ENCODE measurements around the gene SRPK1. TPM values are rescaled to one million over a fixed set of nuclear protein-coding genes. Genes with fewer than 3 reads are reported as not detected.
A peak's percentile ranks its signal among the peaks of the same experiment; 100 is the strongest.

Gene SRPK1
- total and polyA plus RNA-seq, 2 of the 8 experiments (the other 6 are each of a cell fraction or from before 2014, with no cell fraction given), result 25.7 to 116 TPM

- H2BK12ac ChIP-seq (ENCODE audit: low read depth, low read length), result 0 out of 2 replicates have a peak overlapping the region, but pooled peaks have one; percentile 32
- no peak overlapping the region for H2AK5ac ChIP-seq (ENCODE audit: low read depth, low read length)
- no peak overlapping the region for H2BK20ac ChIP-seq (ENCODE audit: low read length)
- no peak overlapping the region for H3K56ac ChIP-seq (replicated peaks; ENCODE audit: insufficient read length, low read depth, low read length)
- H3K79me2 ChIP-seq (ENCODE audit: control insufficient read depth in 1 of 2, insufficient read depth in 2 of 2, low read length in 2 of 2), result no peaks in the 10 kb centered on the region
- no peak overlapping the region for H2BK5ac ChIP-seq (ENCODE audit: low read depth, low read length)
- DNase-seq (ENCODE audit: low read depth in 1 of 2, low spot score in 2 of 2) (no peak), FAIRE-seq (no peak)
- no peaks in the 10 kb centered on the region for H3K9me3 ChIP-seq (ENCODE audit: insufficient read depth in 2 of 2, low read depth in 1 of 2, low read length in 1 of 2)
- H4K8ac ChIP-seq (ENCODE audit: extremely low read depth, insufficient read depth, low read length), result no peak overlapping the region
- WGBS, 2 experiments (ENCODE audit: extremely low coverage in 1 of 2, insufficient coverage in 1 of 2, insufficient read length in 1 of 2, insufficient replicate concordance in 2 of 2, low coverage in 1 of 2, low lambda C conversion rate in 2 of 2, missing lambda C conversion rate in 1 of 2), result 91% methylated on average over 4 of the region's 4 CpGs; no CpG with 5 or more reads in 1 of the 2 experiments
- H2BK120ac ChIP-seq (replicated peaks; ENCODE audit: low read depth, low read length), result no peak overlapping the region
- peak overlapping the region; percentile 16 for H4K91ac ChIP-seq (replicated peaks; ENCODE audit: insufficient read length, low read length)
- H3K36me3 ChIP-seq (ENCODE audit: control insufficient read depth in 2 of 4, insufficient read depth in 4 of 4, low read length in 3 of 4), result no peaks in the 10 kb centered on the region
- no peak overlapping the region for H3K4me2 ChIP-seq (ENCODE audit: insufficient read depth in 1 of 2, low read depth in 2 of 2, low read length in 2 of 2)
- no peak overlapping the region for H3K4ac ChIP-seq (replicated peaks; ENCODE audit: insufficient read length, low read depth, low read length)
- H3K27ac ChIP-seq (ENCODE audit: low read depth, low read length), result no peak overlapping the region
- no peak overlapping the region for H3K4me3 ChIP-seq (ENCODE audit: extremely low read depth in 1 of 4, insufficient read depth in 2 of 4, low read depth in 3 of 4, low read length in 4 of 4)
- POLR2A ChIA-PET (ENCODE audit: partially characterized antibody), result interaction anchor here (0.7 to 1.5 kb wide), 4 partner anchors 9 to 625 kb away, joined by 3 to 9 read pairs (median 4); no protein-coding TSS in a partner anchor
- H4K5ac ChIP-seq (ENCODE audit: insufficient read length, low read depth, low read length), result no peak overlapping the region
- peak overlapping the region; percentile 38; the same call in 1 of the 2 replicates for H3K18ac ChIP-seq (ENCODE audit: extremely low read depth, low read length)
- H3K14ac ChIP-seq (ENCODE audit: insufficient read length), result no peak overlapping the region
- no peak overlapping the region for H2AFZ ChIP-seq (ENCODE audit: low read length)
- CTCF ChIA-PET (ENCODE audit: partially characterized antibody), result interaction anchor here (1.0 to 4.9 kb wide), 6 partner anchors 10 to 454 kb away, joined by 3 to 27 read pairs (median 4); partner anchors contain the start of genes ARMC12 and PPARD
- H3K27me3 ChIP-seq (replicated peaks in 1 of 4; ENCODE audit: control insufficient read depth in 3 of 4, extremely low read depth in 1 of 4, insufficient read depth in 3 of 4, low read length in 3 of 4), result no peaks in the 10 kb centered on the region
- H4K20me1 ChIP-seq (replicated peaks in 1 of 2; ENCODE audit: control insufficient read depth in 1 of 2, insufficient read depth in 2 of 2, low read length in 2 of 2), result no peaks in the 10 kb centered on the region
- peaks cover 0 to 7% (median 5%) of the 10 kb centered on the region in 4 experiments; a peak in 4 of 7 replicates for H3K4me1 ChIP-seq (replicated peaks in 1 of 4; ENCODE audit: control insufficient read depth in 3 of 4, insufficient read depth in 4 of 4, low read length in 3 of 4)
- TF ChIP-seq BRCA1 (IDR thresholded peaks at IDR 0.05; ENCODE audit: low read depth, low read length), result no peak
- TF ChIP-seq CREB1 (IDR thresholded peaks at IDR 0.05), result no peak
- TF ChIP-seq MAX (IDR thresholded peaks at IDR 0.05), result no peak
- TF ChIP-seq, protein P1, sequence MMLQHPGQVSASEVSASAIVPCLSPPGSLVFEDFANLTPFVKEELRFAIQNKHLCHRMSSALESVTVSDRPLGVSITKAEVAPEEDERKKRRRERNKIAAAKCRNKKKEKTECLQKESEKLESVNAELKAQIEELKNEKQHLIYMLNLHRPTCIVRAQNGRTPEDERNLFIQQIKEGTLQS (IDR thresholded peaks at IDR 0.05; ENCODE audit: insufficient read depth, low read depth, low read length), result no peak
- no peak for TF ChIP-seq HDAC2 (IDR thresholded peaks at IDR 0.05; ENCODE audit: borderline replicate concordance in 1 of 2, low read depth in 2 of 2, low read length in 2 of 2)
- TF ChIP-seq, protein P2, sequence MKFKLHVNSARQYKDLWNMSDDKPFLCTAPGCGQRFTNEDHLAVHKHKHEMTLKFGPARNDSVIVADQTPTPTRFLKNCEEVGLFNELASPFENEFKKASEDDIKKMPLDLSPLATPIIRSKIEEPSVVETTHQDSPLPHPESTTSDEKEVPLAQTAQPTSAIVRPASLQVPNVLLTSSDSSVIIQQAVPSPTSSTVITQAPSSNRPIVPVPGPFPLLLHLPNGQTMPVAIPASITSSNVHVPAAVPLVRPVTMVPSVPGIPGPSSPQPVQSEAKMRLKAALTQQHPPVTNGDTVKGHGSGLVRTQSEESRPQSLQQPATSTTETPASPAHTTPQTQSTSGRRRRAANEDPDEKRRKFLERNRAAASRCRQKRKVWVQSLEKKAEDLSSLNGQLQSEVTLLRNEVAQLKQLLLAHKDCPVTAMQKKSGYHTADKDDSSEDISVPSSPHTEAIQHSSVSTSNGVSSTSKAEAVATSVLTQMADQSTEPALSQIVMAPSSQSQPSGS (IDR thresholded peaks at IDR 0.05; ENCODE audit: low read length), result no peak
- TF ChIP-seq TEAD4 (IDR thresholded peaks at IDR 0.05; ENCODE audit: low read depth, low read length), result no peak
- no peak for TF ChIP-seq GABPA (IDR thresholded peaks at IDR 0.05; ENCODE audit: borderline replicate concordance, insufficient read depth, low read length)
- no peak for TF ChIP-seq NRF1 (IDR thresholded peaks at IDR 0.05; ENCODE audit: low read depth, low read length)
- no peak for TF ChIP-seq CBX8 (IDR thresholded peaks at IDR 0.05; ENCODE audit: borderline replicate concordance, low read depth, low read length)
- no peaks in the 10 kb centered on the region for H3K79me1 ChIP-seq (ENCODE audit: low read depth, low read length)
- H3K23me2 ChIP-seq (ENCODE audit: low read depth, low read length), result no peaks in the 10 kb centered on the region
- H2BK15ac ChIP-seq (ENCODE audit: low read length), result no peak overlapping the region
- no peak overlapping the region for H3K23ac ChIP-seq (ENCODE audit: insufficient read length)
- no peak overlapping the region for H3K9ac ChIP-seq (replicated peaks in 1 of 4; ENCODE audit: extremely low read depth in 1 of 4, low read depth in 3 of 4, low read length in 3 of 4)
Measured at GRCh38 chr6:35796236-35796635, 124.7 kb downstream of the SRPK1 start.
